NCI-H2227 treated with DMSO at 0.1 percent for 48 hours (cell line): ENCODE data around the gene PHF11.
"Not testable (repeated sequence)": the region's sequence is repeated elsewhere in the genome, so short reads cannot be mapped to it uniquely, and the experiment has no call there.

ENCODE experiments used
- DNase-seq: peaks from one replicate; lab custom pipeline; 2025; lab: John Stamatoyannopoulos, UW

PHF11 gene

GRCh38 chr13:49546561-49546960 lies 50.8 kb downstream of the PHF11 start:
- DNase-seq = peak; percentile 12

GRCh38 chr13:49549289-49549688 lies 53.5 kb downstream of the PHF11 start:
- DNase-seq = no peak

- DNase-seq = no peak
Observed at GRCh38 chr13:49550942-49551644, 55.3 kb downstream of the PHF11 start.

GRCh38 chr13:49553888-49554287 lies 58.1 kb downstream of the PHF11 start:
- DNase-seq = no peak

- DNase-seq = no peak
Observed at GRCh38 chr13:49554387-49554786, 58.6 kb downstream of the PHF11 start.

- DNase-seq = no peak
Observed at GRCh38 chr13:49559006-49559405, 63.3 kb downstream of the PHF11 start.

GRCh38 chr13:49560270-49561061 lies 64.7 kb downstream of the PHF11 start:
- no peak for DNase-seq

- no peak for DNase-seq
Observed at GRCh38 chr13:49561062-49561410, 65.3 kb downstream of the PHF11 start.

- no peak for DNase-seq
Observed at GRCh38 chr13:49563516-49563915, 67.8 kb downstream of the PHF11 start.

GRCh38 chr13:49565461-49565860 lies 69.7 kb downstream of the PHF11 start:
- not testable (repeated sequence) for DNase-seq

GRCh38 chr13:49566461-49566860 lies 70.7 kb downstream of the PHF11 start:
- DNase-seq = no peak

GRCh38 chr13:49567491-49567890 lies 71.7 kb downstream of the PHF11 start:
- DNase-seq = no peak

GRCh38 chr13:49569993-49570689 lies 74.4 kb downstream of the PHF11 start:
- no peak for DNase-seq

GRCh38 chr13:49571299-49572240 lies 75.8 kb downstream of the PHF11 start:
- DNase-seq = no peak
